SHP77 treated with DMSO at 0.1 percent for 48 hours (cell line): Measurements from ENCODE around the gene OR2T11.
"Not testable (repeated sequence)": the region's sequence is repeated elsewhere in the genome, so short reads cannot be mapped to it uniquely, and the experiment has no call there.

ENCODE experiments used
- DNase-seq: peaks from one replicate; lab custom pipeline; 2025; lab: John Stamatoyannopoulos, UW

OR2T11 gene

DNA sequence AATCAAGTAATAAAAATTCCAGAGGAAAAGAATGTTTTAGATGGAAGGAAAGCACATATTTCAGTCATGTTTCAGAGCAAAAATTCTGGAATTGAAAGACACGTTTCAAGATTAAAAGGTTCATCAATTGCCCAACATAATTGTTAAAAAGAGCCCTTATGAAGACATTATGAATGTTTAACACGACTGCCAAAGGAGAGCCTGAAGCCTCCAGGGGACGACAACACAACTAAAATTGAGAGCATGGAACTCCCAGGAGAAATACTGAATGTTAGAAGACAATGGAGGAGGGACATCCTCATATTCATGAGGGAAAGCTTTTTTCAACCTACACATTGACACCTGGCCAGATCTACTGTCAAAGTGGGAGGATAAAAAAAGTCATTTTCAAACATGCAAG lies 16.0 kb downstream of the OR2T11 start:
- no peak for DNase-seq

DNA sequence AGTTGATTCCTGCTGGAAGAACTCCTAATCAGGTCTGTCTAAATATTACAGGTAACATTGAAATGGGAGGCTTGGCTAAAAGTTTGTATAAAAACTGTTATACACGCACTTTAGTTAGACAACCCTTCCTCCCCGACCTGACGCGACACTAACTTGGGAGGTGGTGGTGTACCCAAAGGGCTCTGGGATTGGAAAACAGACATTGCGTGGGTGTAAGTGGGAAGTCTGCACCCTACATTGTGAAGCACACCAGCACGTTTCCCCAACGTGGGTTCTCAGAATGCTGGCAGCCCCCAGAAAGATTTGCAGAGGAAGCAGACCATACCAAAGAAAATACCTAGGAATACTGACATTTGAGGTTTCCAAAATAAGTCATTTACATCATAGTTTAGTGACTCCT lies 16.8 kb downstream of the OR2T11 start:
- DNase-seq, result no peak

- DNase-seq, result no peak
Observed at GRCh38 chr1:248613742-248614141, 21.1 kb downstream of the OR2T11 start.

- no peak for DNase-seq
Observed at GRCh38 chr1:248611883-248612414, 22.9 kb downstream of the OR2T11 start.

DNA sequence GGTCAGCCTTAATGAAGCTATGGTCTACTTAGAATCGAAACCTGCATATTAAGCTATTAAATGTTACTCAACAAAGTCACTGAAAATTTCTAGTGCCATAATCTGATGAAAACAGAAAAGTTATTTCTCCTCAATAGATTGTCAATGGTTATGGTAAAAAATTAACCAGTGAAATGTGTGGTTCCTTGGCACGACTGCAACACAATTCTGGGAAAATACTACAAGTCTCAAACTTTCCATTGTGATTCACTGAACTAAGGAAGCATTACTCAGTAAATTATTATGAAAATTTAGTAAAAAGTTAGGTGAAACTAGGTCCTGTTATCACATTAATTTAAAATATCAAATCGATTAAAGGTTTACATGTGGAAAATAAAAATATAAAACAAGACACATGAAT lies 24.6 kb downstream of the OR2T11 start:
- DNase-seq, result no peak

- no peak for DNase-seq
Observed at GRCh38 chr1:248599396-248599795, 35.5 kb downstream of the OR2T11 start.

GRCh38 chr1:248597589-248597988 lies 37.3 kb downstream of the OR2T11 start, which contains the start of gene OR2T10:
Gene OR2T10, minus strand, starts transcription at chr1:248597700. Its CDS starts 3,932 bp downstream, at chr1:248593768.
- no peak for DNase-seq

- DNase-seq, result no peak
Observed at GRCh38 chr1:248596615-248597014, 38.3 kb downstream of the OR2T11 start.

DNA sequence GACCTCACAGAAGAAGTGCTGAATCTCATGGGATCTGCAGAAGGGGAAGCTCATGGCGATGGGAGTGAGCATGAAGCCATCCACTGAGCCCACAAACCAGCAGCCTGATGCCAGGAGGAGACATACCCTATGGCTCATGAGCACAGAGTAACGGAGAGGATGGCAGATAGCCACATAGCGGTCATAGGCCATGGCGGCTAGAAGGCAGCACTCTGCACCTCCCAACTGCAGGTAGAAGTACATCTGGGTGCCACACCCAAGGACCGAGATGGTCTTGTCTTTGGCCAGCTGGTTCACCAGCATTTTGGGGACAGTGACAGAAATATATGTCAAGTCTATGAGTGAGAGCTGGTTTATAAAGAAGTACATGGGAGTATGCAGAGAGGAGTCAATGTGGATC lies 41.7 kb downstream of the OR2T11 start:
- no peak for DNase-seq

GRCh38 chr1:248592655-248593054 lies 42.2 kb downstream of the OR2T11 start:
- no peak for DNase-seq

DNA sequence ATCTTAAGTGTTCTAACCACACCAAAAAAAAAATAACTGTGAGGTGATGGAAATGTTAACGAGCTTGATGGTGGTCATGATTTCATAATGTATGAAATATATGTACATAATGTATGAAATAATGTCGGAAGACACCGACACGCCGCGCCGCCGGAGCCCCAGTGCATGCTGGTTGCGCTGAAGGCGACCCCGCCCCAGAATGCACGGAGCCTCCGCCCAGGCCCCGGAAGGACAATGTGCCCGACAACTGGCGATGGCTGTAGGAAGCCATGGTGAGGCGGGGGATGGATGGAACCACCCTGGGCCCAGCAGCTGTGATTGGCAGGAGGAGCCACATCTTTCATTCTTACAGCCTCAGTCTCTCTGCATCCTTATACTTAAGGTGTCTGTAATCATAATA lies 44.8 kb downstream of the OR2T11 start:
- DNase-seq, result no peak

DNA sequence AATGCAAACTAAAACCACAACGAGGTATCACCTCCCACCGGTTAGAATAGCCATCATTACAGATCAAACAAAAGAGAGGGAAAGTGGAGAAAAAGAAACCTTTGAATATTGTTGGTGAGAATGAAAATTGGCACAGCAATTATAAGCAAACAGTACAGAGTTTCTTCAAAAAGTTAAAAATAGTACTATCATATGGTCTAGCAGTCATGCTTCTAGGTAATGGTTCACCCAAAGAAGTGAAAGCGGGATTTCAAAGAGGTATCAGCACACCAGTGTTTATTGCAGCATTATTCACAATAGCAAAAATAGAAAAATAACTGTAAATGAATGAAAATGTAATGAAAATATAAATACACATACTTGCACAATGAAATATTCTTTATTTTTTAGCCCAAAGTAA lies 45.6 kb downstream of the OR2T11 start:
- no peak for DNase-seq

DNA sequence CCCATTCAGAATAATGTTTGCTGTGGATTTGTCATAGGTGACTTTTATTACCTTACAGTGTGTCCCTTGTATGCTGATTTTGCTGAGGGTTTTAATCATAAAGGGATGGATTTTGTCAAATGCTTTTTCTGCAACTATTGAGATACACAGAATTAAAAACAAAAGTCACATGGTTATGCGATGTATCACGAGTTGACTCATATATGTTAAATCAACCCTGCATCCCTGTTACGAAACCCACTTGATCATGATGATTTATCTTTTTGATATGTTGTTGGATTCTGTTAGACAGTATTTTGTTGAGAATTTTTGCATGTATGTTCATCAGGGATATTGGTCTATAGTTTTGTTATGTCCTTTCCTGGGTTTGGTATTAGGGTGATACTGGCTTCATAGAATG lies 49.6 kb downstream of the OR2T11 start:
- DNase-seq, result no peak

DNA sequence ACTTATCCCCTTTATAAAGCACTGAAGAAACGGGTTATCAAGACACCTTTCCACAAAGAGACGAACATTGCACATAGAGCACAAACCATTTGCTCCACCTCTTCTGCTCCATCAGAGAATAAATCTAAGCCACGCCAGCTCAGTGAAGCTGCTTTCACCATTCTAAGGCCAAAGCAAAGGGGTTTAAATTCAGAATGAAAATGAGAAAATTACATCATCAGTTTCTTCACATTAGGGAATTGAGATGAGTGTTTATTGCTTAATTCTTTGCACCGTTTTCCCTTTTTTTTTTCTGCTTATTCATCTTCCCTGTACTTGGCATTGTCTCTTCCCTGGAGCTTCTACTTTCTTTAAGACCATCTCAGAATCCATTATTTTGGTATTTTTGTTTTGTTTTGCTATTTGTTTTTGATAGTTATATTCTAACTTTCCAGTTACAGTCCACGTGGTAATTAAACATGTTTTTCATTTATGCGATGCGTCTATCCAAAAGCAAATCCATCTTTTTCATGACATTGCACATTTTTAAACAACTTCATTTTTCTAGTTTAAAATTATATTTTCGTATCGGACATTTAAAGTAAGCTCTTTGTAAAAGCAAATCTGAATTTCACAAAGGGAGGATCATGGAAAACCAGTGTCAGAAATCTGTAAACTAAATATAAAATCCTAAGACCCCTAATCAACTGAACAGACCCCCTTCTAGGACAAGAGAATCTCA lies 58.5 kb downstream of the OR2T11 start:
- no peak for DNase-seq

DNA sequence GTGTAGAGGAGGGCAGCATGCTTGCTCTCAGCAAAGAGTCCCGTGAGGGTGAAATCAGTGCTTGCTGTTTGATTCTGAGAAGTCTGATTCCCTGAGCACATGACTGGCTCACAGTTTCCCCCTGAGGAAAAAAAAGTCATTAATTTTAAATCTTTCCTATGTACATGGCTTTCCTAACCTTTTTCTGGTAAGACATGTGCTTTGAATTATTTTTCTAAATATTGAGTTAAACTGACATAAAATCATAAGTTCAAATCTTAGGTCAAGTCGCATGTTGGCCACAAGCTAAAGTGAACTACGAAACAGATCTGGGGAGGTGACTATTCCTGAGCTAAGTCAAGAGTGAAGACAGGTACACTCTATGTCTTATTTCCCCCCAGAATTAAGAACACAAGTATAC lies 60.2 kb downstream of the OR2T11 start, which contains the start of gene OR2T34:
TSS of gene OR2T34 (minus strand) at position 101 of the 400 bp plus-strand sequence. CDS start at position 101, 0 bp downstream.
- DNase-seq, result not testable (repeated sequence)

GRCh38 chr1:248573856-248574255 lies 61.0 kb downstream of the OR2T11 start:
- not testable (repeated sequence) for DNase-seq
